HCT116 (cell line): ENCODE measurements around the gene SLC16A4. TPM values are rescaled to one million over a fixed set of nuclear protein-coding genes. Genes with fewer than 3 reads are reported as not detected.

ENCODE experiments used
- ATAC-seq: fragments of 200-7000 bp; cut with Tn5 transposase; 2 replicates; pipeline ENCODE4 v1.9.1; 2020; ENCODE audit warnings: mild to moderate bottlenecking, moderate library complexity
- BruUV-seq: library from RNA; stranded (reverse); fragments of 400-500 nt; replicated peaks from 2 replicates; lab custom pipeline; 2021; lab: Mats Ljungman, UMichigan
- CTCF ChIA-PET: fragments of 300-600 bp; sonication (Branson Sonifier 250); formaldehyde crosslinking; loops from one replicate; lab custom pipeline; 2021; ENCODE audit warnings: antibody characterized with exemption; lab: Charles Lee
- POLR2A ChIA-PET: fragments of 300-600, 350-600 bp; sonication (Branson Sonifier 250); formaldehyde crosslinking; loops from one replicate; lab custom pipeline; 2021; ENCODE audit warnings: antibody characterized with exemption; lab: Charles Lee
- RAD21 ChIA-PET, 2 experiments: fragments of 300-600 bp; sonication (Branson Sonifier 250); formaldehyde crosslinking; loops; one replicate each; lab custom pipeline; 2023; ENCODE audit warnings: low total read pairs in 2 of 2; ENCODE audit not compliant: uncharacterized antibody in 2 of 2, unreplicated experiment in 2 of 2, low non-redundant PET in 1 of 2; lab: Charles Lee
- DNase-seq: peaks from one replicate; pipeline ENCODE4 v3.0.0-alpha.2; 2010; ENCODE audit warnings: low read depth, low spot score
- H2AFZ ChIP-seq: fragments of 200-600 bp; shearing (Covaris generic), sonication (generic); 2 replicates; pipeline ENCODE4 v1.6.1; 2017; ENCODE audit warnings: low read depth, mixed run types, mixed read lengths, antibody characterized with exemption, low read length; ENCODE audit not compliant: poor library complexity, severe bottlenecking
- H3K27ac ChIP-seq: 2 replicates; pipeline ENCODE4 v1.5.1; 2012; ENCODE audit warnings: low read depth, low read length
- H3K27me3 ChIP-seq: fragments of 200-600 bp; sonication (generic); 2 replicates; pipeline ENCODE4 v1.6.1; 2016; ENCODE audit warnings: mixed run types, low read length, mixed read lengths; ENCODE audit not compliant: insufficient read depth
- H3K36me3 ChIP-seq, 2 experiments: fragments of 200-500 bp in 1 of 2; fragments of 200-600 bp in 1 of 2; sonication (Bioruptor generic) in 1 of 2; sonication (generic) in 1 of 2; 2 replicates each; pipeline versions ENCODE4 v1.5.1 to v1.6.1; 2014 to 2016; ENCODE audit warnings: low read length in 2 of 2, inconsistent platforms in 1 of 2, mixed read lengths in 1 of 2, mixed run types in 1 of 2; ENCODE audit not compliant: insufficient read depth in 2 of 2, control insufficient read depth in 1 of 2
- H3K4me1 ChIP-seq, 2 experiments: fragments of 200-600 bp in 1 of 2; sonication (generic) in 1 of 2; 2 replicates each; pipeline versions ENCODE4 v1.5.1 to v1.6.1; 2012 to 2017; ENCODE audit warnings: low read length in 2 of 2, inconsistent platforms in 1 of 2, mild to moderate bottlenecking in 1 of 2, mixed read lengths in 1 of 2, mixed run types in 1 of 2, moderate library complexity in 1 of 2; ENCODE audit not compliant: insufficient read depth in 2 of 2, control insufficient read depth in 1 of 2
- H3K4me2 ChIP-seq: fragments of 200-600 bp; sonication (generic); 2 replicates; pipeline ENCODE4 v1.6.1; 2017; ENCODE audit warnings: mixed run types, low read length, mixed read lengths
- H3K4me3 ChIP-seq, 2 experiments: fragments of 200-600 bp in 1 of 2; sonication (generic) in 1 of 2; replicated peaks in 1 of 2; 2 replicates each; pipeline ENCODE4 v1.5.1; 2011 to 2016; ENCODE audit warnings: low read length in 2 of 2, control low read depth in 1 of 2, low read depth in 1 of 2, mild to moderate bottlenecking in 1 of 2, mixed read lengths in 1 of 2, mixed run types in 1 of 2
- H3K79me2 ChIP-seq: fragments of 200-600 bp; sonication (generic); 2 replicates; pipeline ENCODE4 v1.6.1; 2017; ENCODE audit warnings: mild to moderate bottlenecking, mixed run types, low read length, moderate library complexity, mixed read lengths; ENCODE audit not compliant: insufficient read depth
- H3K9ac ChIP-seq: fragments of 200-600 bp; sonication (generic); 2 replicates; pipeline ENCODE4 v1.6.1; 2016; ENCODE audit warnings: low read length, mixed read lengths
- H3K9me2 ChIP-seq: fragments of 200-600 bp; sonication (generic), shearing (Covaris generic); 2 replicates; pipeline ENCODE4 v1.6.1; 2017; ENCODE audit warnings: mixed run types, mild to moderate bottlenecking, moderate library complexity; ENCODE audit not compliant: insufficient read depth
- H3K9me3 ChIP-seq, 2 experiments: fragments of 200-500 bp in 1 of 2; fragments of 200-600 bp in 1 of 2; sonication (Bioruptor generic) in 1 of 2; sonication (generic) in 1 of 2; 2 replicates each; pipeline ENCODE4 v1.6.1; 2014 to 2017; ENCODE audit warnings: low read length in 2 of 2, mixed read lengths in 2 of 2, inconsistent platforms in 1 of 2, low read depth in 1 of 2, mild to moderate bottlenecking in 1 of 2, mixed run types in 1 of 2, moderate library complexity in 1 of 2; ENCODE audit not compliant: control insufficient read depth in 1 of 2, insufficient read depth in 1 of 2
- H4K20me1 ChIP-seq: fragments of 200-600 bp; sonication (generic), shearing (Covaris generic); 2 replicates; pipeline ENCODE4 v1.6.1; 2017; ENCODE audit warnings: mixed run types, mild to moderate bottlenecking, moderate library complexity; ENCODE audit not compliant: insufficient read depth
- EZH2 ChIP-seq: fragments of 200-600 bp; sonication (generic); IDR thresholded peaks from 2 replicates; pipeline ENCODE4 v1.6.1; 2017; ENCODE audit warnings: antibody characterized with exemption, mixed run types
- RAD21 ChIP-seq: IDR thresholded peaks from 2 replicates; pipeline ENCODE4 v1.6.1; 2012; ENCODE audit warnings: low read depth, mild to moderate bottlenecking
- REST ChIP-seq: IDR thresholded peaks from 2 replicates; pipeline ENCODE4 v1.6.1; 2012; ENCODE audit warnings: low read depth
- SIN3A ChIP-seq: IDR thresholded peaks from 2 replicates; pipeline ENCODE4 v1.6.1; 2012; ENCODE audit warnings: low read depth
- SP1 ChIP-seq: IDR thresholded peaks from 2 replicates; pipeline ENCODE4 v1.6.1; 2012; ENCODE audit warnings: low read depth
- SRF ChIP-seq: IDR thresholded peaks from 2 replicates; pipeline ENCODE4 v1.6.1; 2012; ENCODE audit warnings: low read depth
- YY1 ChIP-seq: IDR thresholded peaks from 2 replicates; pipeline ENCODE4 v1.6.1; 2011; ENCODE audit warnings: low read length, low read depth, moderate library complexity, mild to moderate bottlenecking; ENCODE audit not compliant: insufficient replicate concordance; ENCODE audit errors: extremely low read depth
- ZFX ChIP-seq: fragments of 450-650 bp; IDR thresholded peaks from 2 replicates; pipeline ENCODE4 v1.6.1; 2017
- ZNF274 ChIP-seq: fragments of 200-500 bp; sonication (Bioruptor generic); IDR thresholded peaks from 2 replicates; pipeline ENCODE4 v1.6.1; 2014; ENCODE audit warnings: mild to moderate bottlenecking, low read depth, low read length, inconsistent platforms
- intact Hi-C: fragments of 100-400 bp; cut with micrococcal nuclease; formaldehyde crosslinking; loops from 2 replicates; pipeline ENCODE4 v1.10.0; 2022
- total RNA-seq: library from RNA; stranded (reverse); gene quantifications from one replicate; pipeline ENCODE4 v1.2.1, GENCODE V29; 2021; ENCODE audit not compliant: unreplicated experiment
- TF ChIP-seq, protein P1 (sequence below): IDR thresholded peaks from 2 replicates; pipeline ENCODE4 v1.6.1; 2011; ENCODE audit warnings: mild to moderate bottlenecking, low read length, moderate library complexity; ENCODE audit not compliant: insufficient replicate concordance; ENCODE audit errors: extremely low read depth
- TF ChIP-seq, protein P2 (sequence below), 3 experiments: fragments of 200-600 bp in 1 of 3; sonication (generic) in 1 of 3; IDR thresholded peaks in 2 of 3; conservative IDR thresholded peaks in 1 of 3; 2 replicates each; pipeline ENCODE4 v1.5.1; 2012 to 2017; ENCODE audit warnings: low read depth in 2 of 3, low read length in 2 of 3, antibody characterized with exemption in 1 of 3, borderline replicate concordance in 1 of 3, control low read depth in 1 of 3, mild to moderate bottlenecking in 1 of 3, mixed read lengths in 1 of 3, mixed run types in 1 of 3, moderate library complexity in 1 of 3; ENCODE audit not compliant: insufficient read depth in 1 of 3
- TF ChIP-seq, protein P3 (sequence below): IDR thresholded peaks from 2 replicates; pipeline ENCODE4 v1.6.1; 2012

The SLC16A4 gene
- total RNA-seq, 1 experiment from 2014 or later: 0.20 TPM

- TF ChIP-seq, protein P1, sequence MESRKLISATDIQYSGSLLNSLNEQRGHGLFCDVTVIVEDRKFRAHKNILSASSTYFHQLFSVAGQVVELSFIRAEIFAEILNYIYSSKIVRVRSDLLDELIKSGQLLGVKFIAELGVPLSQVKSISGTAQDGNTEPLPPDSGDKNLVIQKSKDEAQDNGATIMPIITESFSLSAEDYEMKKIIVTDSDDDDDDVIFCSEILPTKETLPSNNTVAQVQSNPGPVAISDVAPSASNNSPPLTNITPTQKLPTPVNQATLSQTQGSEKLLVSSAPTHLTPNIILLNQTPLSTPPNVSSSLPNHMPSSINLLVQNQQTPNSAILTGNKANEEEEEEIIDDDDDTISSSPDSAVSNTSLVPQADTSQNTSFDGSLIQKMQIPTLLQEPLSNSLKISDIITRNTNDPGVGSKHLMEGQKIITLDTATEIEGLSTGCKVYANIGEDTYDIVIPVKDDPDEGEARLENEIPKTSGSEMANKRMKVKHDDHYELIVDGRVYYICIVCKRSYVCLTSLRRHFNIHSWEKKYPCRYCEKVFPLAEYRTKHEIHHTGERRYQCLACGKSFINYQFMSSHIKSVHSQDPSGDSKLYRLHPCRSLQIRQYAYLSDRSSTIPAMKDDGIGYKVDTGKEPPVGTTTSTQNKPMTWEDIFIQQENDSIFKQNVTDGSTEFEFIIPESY: no peak
- no peak for TF ChIP-seq RAD21
- no peak for TF ChIP-seq EZH2
- no peak for TF ChIP-seq SP1
These were observed 3.1 kb upstream of the SLC16A4 start (continued) for GRCh38 chr1:110393691-110394492.

DNA sequence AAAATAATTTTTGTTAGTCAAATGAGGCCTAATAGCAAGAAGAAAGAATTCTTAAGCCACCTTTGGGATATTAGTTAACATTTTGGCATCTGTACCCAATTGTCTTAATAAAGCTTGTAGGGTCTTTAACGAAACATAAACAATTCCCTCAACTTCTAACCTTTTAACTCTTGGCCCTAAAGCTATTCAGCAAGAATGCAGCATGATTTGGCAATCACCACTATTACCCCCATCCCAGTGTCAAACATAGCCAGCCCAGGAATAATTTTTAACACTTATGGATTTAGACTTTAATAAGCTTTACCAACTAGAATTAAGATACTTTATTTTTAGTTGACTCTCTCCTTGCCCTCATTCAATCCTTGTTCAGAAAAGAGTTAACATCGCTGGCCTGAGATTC lies 2.5 kb upstream of the SLC16A4 start:
- Histone ChIP-seq H3K27ac (no peak overlapping the region), H3K4me2 (peak overlapping the region; percentile 20; the same call in 1 of the 2 replicates)
- POLR2A ChIA-PET: no interaction called here

More for the DNA sequence above, 2.5 kb upstream of the SLC16A4 start:
- intact Hi-C loops: no loop called here
- Histone ChIP-seq H3K9me3 (no peaks in the 10 kb centered on the region), H2AFZ (no peak overlapping the region), H3K27me3 (no peaks in the 10 kb centered on the region), H4K20me1 (no peaks in the 10 kb centered on the region), H3K9ac (no peak overlapping the region), H3K4me3 (no peak overlapping the region), H3K79me2 (no peaks in the 10 kb centered on the region), H3K9me2 (no peaks in the 10 kb centered on the region), H3K4me1 (peaks cover 0 to 12% of the 10 kb centered on the region in 2 experiments; a peak in 2 of 4 replicates), H3K36me3 (peaks cover 0 to 7% of the 10 kb centered on the region in 2 experiments; a peak in 2 of 4 replicates)
- no TSS peak for BruUV-seq
- CTCF ChIA-PET: no interaction called here
- DNase-seq (no peak), ATAC-seq (no peak)
- RAD21 ChIA-PET: no interaction called here
- TF ChIP-seq, protein P2, sequence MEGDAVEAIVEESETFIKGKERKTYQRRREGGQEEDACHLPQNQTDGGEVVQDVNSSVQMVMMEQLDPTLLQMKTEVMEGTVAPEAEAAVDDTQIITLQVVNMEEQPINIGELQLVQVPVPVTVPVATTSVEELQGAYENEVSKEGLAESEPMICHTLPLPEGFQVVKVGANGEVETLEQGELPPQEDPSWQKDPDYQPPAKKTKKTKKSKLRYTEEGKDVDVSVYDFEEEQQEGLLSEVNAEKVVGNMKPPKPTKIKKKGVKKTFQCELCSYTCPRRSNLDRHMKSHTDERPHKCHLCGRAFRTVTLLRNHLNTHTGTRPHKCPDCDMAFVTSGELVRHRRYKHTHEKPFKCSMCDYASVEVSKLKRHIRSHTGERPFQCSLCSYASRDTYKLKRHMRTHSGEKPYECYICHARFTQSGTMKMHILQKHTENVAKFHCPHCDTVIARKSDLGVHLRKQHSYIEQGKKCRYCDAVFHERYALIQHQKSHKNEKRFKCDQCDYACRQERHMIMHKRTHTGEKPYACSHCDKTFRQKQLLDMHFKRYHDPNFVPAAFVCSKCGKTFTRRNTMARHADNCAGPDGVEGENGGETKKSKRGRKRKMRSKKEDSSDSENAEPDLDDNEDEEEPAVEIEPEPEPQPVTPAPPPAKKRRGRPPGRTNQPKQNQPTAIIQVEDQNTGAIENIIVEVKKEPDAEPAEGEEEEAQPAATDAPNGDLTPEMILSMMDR (IDR thresholded peaks at IDR 0.05 in 2 of 3, conservative IDR thresholded peaks at IDR 0.05 in 1 of 3; ENCODE audit: borderline replicate concordance in 1 of 3, insufficient read depth in 1 of 3, low read depth in 2 of 3, low read length in 2 of 3): no peak
- TF ChIP-seq YY1 (no peak), REST (no peak), ZNF274 (no peak), SIN3A (no peak), ZFX (no peak), RAD21 (no peak), SRF (no peak)
- TF ChIP-seq, protein P3, sequence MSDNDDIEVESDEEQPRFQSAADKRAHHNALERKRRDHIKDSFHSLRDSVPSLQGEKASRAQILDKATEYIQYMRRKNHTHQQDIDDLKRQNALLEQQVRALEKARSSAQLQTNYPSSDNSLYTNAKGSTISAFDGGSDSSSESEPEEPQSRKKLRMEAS: no peak
